ENCODE measurements around the gene TNFRSF21.
A peak's percentile ranks its signal among the peaks of the same experiment; 100 is the strongest.
"Not testable (repeated sequence)": the region's sequence is repeated elsewhere in the genome, so short reads cannot be mapped to it uniquely, and the experiment has no call there.

Gene TNFRSF21

GRCh38 chr6:47309291-47310130 lies at the start of gene TNFRSF21:
Gene TNFRSF21 (minus strand): TSS chr6:47309905. CDS start chr6:47309511, 394 bp downstream.
- DNase-seq (ENCODE audit: low read depth) = peak; percentile 85

- no peak for DNase-seq (ENCODE audit: low read depth)
These were observed 48.9 kb upstream of the TNFRSF21 start for GRCh38 chr6:47358440-47359225.

- DNase-seq (ENCODE audit: low read depth) = no peak
These were observed 48.1 kb upstream of the TNFRSF21 start for GRCh38 chr6:47357827-47358226.

GRCh38 chr6:47355496-47355895 lies 45.8 kb upstream of the TNFRSF21 start:
- DNase-seq (ENCODE audit: low read depth) = no peak

DNA sequence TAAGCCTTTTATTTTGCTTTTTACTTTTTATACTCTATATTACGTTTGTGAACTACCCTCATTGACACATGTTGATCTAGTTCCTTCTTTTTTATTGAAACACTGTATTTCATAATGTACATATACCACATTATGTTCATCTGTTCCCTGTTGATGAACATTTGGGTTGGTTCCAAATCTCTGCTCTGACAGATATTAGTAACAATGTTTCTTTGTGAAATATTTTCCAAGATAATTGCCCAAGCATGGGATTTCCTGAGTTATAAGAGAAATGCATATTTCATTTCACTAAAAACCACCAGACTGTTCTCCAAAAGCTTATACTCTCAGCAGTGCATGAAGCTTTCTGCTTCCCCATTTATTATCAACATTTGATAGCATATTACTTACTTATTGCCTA lies 44.2 kb upstream of the TNFRSF21 start:
- peak; percentile 84 for DNase-seq (ENCODE audit: low read depth)

DNA sequence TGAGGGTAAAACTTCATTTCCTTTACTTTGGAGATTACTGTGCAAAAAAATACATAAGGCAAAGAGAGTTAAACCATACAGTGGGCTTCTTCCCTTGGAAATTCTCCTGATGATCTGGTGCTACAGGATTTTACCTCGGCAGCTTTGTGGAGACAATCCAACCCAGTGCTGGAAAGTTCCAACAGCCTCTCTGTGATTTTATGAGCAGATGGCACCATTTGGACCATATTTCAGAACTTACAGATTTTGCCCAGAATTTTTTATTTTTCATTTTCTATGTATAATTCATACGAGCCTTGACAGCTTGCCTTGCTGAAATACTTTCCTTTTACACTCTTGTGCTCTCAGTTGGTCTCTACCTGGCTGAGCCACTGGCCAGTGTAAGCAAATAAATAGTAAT lies 43.3 kb upstream of the TNFRSF21 start:
- no peak for DNase-seq (ENCODE audit: low read depth)

GRCh38 chr6:47352194-47352920 lies 42.7 kb upstream of the TNFRSF21 start:
- no peak for DNase-seq (ENCODE audit: low read depth)

DNA sequence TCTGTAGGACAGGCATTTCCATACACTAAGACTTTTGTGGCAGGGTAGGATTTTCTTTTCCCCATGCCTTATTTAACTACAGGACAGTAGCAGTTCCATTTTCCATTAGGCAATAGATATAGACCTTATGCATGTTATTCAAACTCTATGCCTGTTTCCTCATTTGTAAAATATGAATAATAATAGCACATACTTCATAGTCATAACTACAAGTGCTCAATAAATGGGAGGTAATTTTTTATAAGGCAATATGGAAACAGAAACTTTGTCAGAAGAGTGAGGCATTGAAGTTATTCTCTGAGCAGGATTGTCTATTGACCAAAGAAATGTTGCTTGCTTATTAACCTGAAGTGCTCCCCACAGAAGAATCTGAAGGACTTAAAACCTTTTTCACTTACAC lies 41.9 kb upstream of the TNFRSF21 start:
- DNase-seq (ENCODE audit: low read depth) = no peak

GRCh38 chr6:47349931-47350330 lies 40.2 kb upstream of the TNFRSF21 start:
- DNase-seq (ENCODE audit: low read depth) = peak; percentile 68

GRCh38 chr6:47348316-47348863 lies 38.7 kb upstream of the TNFRSF21 start:
- peak; percentile 15 for DNase-seq (ENCODE audit: low read depth)

GRCh38 chr6:47345761-47346160 lies 36.1 kb upstream of the TNFRSF21 start:
- DNase-seq (ENCODE audit: low read depth) = no peak

- no peak for DNase-seq (ENCODE audit: low read depth)
These were observed 34.3 kb upstream of the TNFRSF21 start for GRCh38 chr6:47344022-47344421.

DNA sequence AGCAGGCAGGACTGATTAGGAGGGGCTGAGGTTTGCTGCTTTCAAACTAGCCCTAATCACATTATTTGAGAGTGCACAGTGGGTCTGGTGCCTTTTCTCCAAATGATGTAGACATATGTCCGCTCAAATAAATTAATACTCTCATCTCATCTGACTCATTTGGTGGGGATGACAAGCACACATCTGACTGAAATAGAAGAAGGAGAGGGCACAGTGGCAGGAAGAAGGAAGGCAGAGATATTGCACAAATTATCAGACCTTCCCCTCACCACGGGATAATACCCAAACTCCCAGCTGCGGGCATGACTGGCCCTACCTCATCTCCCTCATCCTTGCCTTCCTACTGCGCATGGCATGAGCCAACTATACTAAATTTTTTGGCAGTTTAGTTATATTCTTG lies 33.9 kb upstream of the TNFRSF21 start:
- no peak for DNase-seq (ENCODE audit: low read depth)

- no peak for DNase-seq (ENCODE audit: low read depth)
These were observed 33.1 kb upstream of the TNFRSF21 start for GRCh38 chr6:47342824-47343223.

GRCh38 chr6:47337519-47337918 lies 27.8 kb upstream of the TNFRSF21 start:
- no peak for DNase-seq (ENCODE audit: low read depth)

- no peak for DNase-seq (ENCODE audit: low read depth)
These were observed 26.6 kb upstream of the TNFRSF21 start for GRCh38 chr6:47336334-47336733.

GRCh38 chr6:47335466-47335865 lies 25.8 kb upstream of the TNFRSF21 start:
- no peak for DNase-seq (ENCODE audit: low read depth)

GRCh38 chr6:47334334-47334733 lies 24.6 kb upstream of the TNFRSF21 start:
- DNase-seq (ENCODE audit: low read depth) = no peak

DNA sequence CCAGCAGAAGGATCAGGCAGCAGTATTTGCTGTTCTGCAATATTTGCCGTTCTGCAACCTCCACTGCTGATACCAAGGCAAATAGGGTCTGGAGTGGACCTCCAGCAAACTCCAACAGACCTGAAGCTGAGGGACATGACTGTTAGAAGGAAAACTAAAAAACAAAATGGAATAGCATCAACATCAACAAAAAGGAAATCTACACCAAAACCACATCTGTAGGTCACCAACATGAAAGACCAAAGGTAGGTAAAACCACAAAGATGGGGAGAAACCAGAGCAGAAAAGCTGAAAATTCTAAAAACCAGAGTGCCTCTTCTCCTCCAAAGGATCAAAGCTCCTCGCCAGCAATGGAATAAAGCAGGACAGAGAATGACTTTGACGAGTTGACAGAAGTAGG lies 18.9 kb upstream of the TNFRSF21 start:
- not testable (repeated sequence) for DNase-seq (ENCODE audit: low read depth)

- not testable (repeated sequence) for DNase-seq (ENCODE audit: low read depth)
These were observed 18.4 kb upstream of the TNFRSF21 start for GRCh38 chr6:47328139-47328538.

GRCh38 chr6:47323887-47324286 lies 14.2 kb upstream of the TNFRSF21 start:
- no peak for DNase-seq (ENCODE audit: low read depth)

DNA sequence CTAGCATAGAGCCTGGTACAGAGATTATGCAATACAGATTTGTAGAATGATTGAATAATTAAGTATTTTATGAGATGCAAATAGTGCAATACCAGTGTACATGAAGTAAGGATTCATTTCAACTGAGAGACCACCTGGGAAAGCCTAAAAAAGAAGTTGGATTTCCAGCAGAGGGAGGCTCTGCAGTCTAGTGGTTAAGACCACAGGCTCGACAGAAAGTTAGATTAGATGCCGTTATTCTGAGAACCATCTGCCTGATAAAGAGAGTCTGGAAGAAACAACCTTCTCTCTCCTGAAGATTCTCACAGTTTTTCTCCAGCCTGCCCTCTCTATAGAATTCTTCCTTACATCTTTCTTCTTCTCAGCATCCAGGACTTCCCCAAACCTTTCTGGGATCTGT lies 13.6 kb upstream of the TNFRSF21 start:
- DNase-seq (ENCODE audit: low read depth) = no peak
